Measurements from ENCODE around the gene HCFC1. TPM values are rescaled to one million over a fixed set of nuclear protein-coding genes. Genes with fewer than 3 reads are reported as not detected.

The HCFC1 gene
- total RNA-seq, 1 experiment from 2014 or later = 95.6 TPM

- H3K36me3 ChIP-seq (ENCODE audit: control insufficient read depth, insufficient read depth, low read length) = no peaks in the 10 kb centered on the region
- no peaks in the 10 kb centered on the region for H3K4me1 Mint-ChIP-seq (ENCODE audit: low read depth, unreplicated experiment)
- CTCF ChIA-PET = no interaction called here
- POLR2A ChIA-PET = no interaction called here
- H3K36me3 Mint-ChIP-seq (ENCODE audit: insufficient read depth, unreplicated experiment) = peaks cover 2% of the 10 kb centered on the region
- TF ChIP-seq CTCF (IDR thresholded peaks at IDR 0.05; ENCODE audit: insufficient read depth in 1 of 2, low read depth in 1 of 2, low read length in 1 of 2, severe bottlenecking in 1 of 2, unreplicated experiment in 1 of 2) = no peak
- no peak overlapping the region for H3K4me3 Mint-ChIP-seq (ENCODE audit: unreplicated experiment)
- no peak for DNase-seq
- no peaks in the 10 kb centered on the region for H3K9me3 Mint-ChIP-seq (ENCODE audit: unreplicated experiment)
- H3K27me3 Mint-ChIP-seq (ENCODE audit: insufficient read depth, unreplicated experiment) = no peaks in the 10 kb centered on the region
- no TSS peak for BruUV-seq (replicated peaks)
- intact Hi-C loops (cut with micrococcal nuclease; ENCODE audit: unreplicated experiment) = loop anchor here (10.0 kb wide), 1 partner anchor 126 kb away; the partner anchor contains the start of genes IDH3G and SSR4
- H3K4me3 ChIP-seq (ENCODE audit: low read depth, low read length) = no peak overlapping the region
- no peaks in the 10 kb centered on the region for H3K9me3 ChIP-seq
- no peaks in the 10 kb centered on the region for H3K4me1 ChIP-seq
- H3K27me3 ChIP-seq (replicated peaks; ENCODE audit: control insufficient read depth, insufficient read depth, low read length) = no peaks in the 10 kb centered on the region
- no peak overlapping the region for H3K27ac Mint-ChIP-seq (ENCODE audit: unreplicated experiment)
These were observed 51.1 kb downstream of the HCFC1 start for GRCh38 chrX:153920546-153920945.

- Mint-ChIP-seq H3K4me1 (ENCODE audit: low read depth, unreplicated experiment) (no peaks in the 10 kb centered on the region), H3K4me3 (ENCODE audit: unreplicated experiment) (no peak overlapping the region), H3K27ac (ENCODE audit: unreplicated experiment) (no peak overlapping the region), H3K36me3 (ENCODE audit: insufficient read depth, unreplicated experiment) (no peaks in the 10 kb centered on the region), H3K27me3 (ENCODE audit: insufficient read depth, unreplicated experiment) (no peaks in the 10 kb centered on the region), H3K9me3 (ENCODE audit: unreplicated experiment) (no peaks in the 10 kb centered on the region)
- Histone ChIP-seq H3K9me3 (no peaks in the 10 kb centered on the region), H3K4me3 (ENCODE audit: low read depth, low read length) (no peak overlapping the region), H3K27me3 (replicated peaks; ENCODE audit: control insufficient read depth, insufficient read depth, low read length) (no peaks in the 10 kb centered on the region), H3K36me3 (ENCODE audit: control insufficient read depth, insufficient read depth, low read length) (no peaks in the 10 kb centered on the region), H3K4me1 (no peaks in the 10 kb centered on the region)
- no peak for TF ChIP-seq CTCF (IDR thresholded peaks at IDR 0.05; ENCODE audit: insufficient read depth in 1 of 2, low read depth in 1 of 2, low read length in 1 of 2, severe bottlenecking in 1 of 2, unreplicated experiment in 1 of 2)
- intact Hi-C loops (cut with micrococcal nuclease; ENCODE audit: unreplicated experiment) = no loop called here
- POLR2A ChIA-PET = no interaction called here
- CTCF ChIA-PET = no interaction called here
- BruUV-seq (replicated peaks) = no TSS peak
- DNase-seq = no peak
These were observed 52.3 kb downstream of the HCFC1 start for GRCh38 chrX:153919281-153919680.

DNA sequence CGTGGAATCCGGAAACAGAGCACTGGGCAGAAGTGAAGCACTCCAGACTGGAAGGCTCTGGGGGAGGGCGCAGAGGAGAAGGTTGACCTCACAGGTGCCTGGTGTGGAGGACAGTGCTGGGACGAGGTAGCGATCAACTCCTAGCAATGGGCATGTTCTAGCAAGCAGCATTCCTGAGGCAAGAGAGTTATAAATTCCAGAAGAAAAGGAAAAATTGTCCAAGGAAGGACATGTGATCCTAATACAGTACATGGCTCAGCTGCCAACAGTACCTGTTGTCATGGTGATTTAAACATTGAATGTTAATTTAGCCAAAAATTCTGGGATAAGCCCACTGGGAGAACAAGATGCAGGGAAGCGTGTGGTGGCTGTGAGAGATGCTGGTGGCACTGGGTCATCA lies 53.7 kb downstream of the HCFC1 start:
- Histone ChIP-seq H3K27me3 (replicated peaks; ENCODE audit: control insufficient read depth, insufficient read depth, low read length) (no peaks in the 10 kb centered on the region), H3K4me1 (no peaks in the 10 kb centered on the region), H3K36me3 (ENCODE audit: control insufficient read depth, insufficient read depth, low read length) (no peaks in the 10 kb centered on the region), H3K4me3 (ENCODE audit: low read depth, low read length) (no peak overlapping the region), H3K9me3 (no peaks in the 10 kb centered on the region)
- BruUV-seq (replicated peaks) = no TSS peak
- Mint-ChIP-seq H3K4me3 (ENCODE audit: unreplicated experiment) (no peak overlapping the region), H3K27me3 (ENCODE audit: insufficient read depth, unreplicated experiment) (no peaks in the 10 kb centered on the region), H3K27ac (ENCODE audit: unreplicated experiment) (no peak overlapping the region), H3K4me1 (ENCODE audit: low read depth, unreplicated experiment) (no peaks in the 10 kb centered on the region), H3K9me3 (ENCODE audit: unreplicated experiment) (no peaks in the 10 kb centered on the region), H3K36me3 (ENCODE audit: insufficient read depth, unreplicated experiment) (no peaks in the 10 kb centered on the region)
- no peak for DNase-seq
- POLR2A ChIA-PET = no interaction called here
- CTCF ChIA-PET = no interaction called here
- no peak for TF ChIP-seq CTCF (IDR thresholded peaks at IDR 0.05; ENCODE audit: insufficient read depth in 1 of 2, low read depth in 1 of 2, low read length in 1 of 2, severe bottlenecking in 1 of 2, unreplicated experiment in 1 of 2)
- intact Hi-C loops (cut with micrococcal nuclease; ENCODE audit: unreplicated experiment) = no loop called here
